PC-9 (cell line): ENCODE results near the gene OR2T10. TPM values are rescaled to one million over a fixed set of nuclear protein-coding genes. Genes with fewer than 3 reads are reported as not detected.

Experiments used
- BruUV-seq: library from RNA; stranded (reverse); fragments of 400-500 nt; replicated peaks from 2 replicates; lab custom pipeline; 2021; lab: Mats Ljungman, UMichigan
- CTCF ChIA-PET: fragments of 300-600 bp; sonication (Branson Sonifier 250); formaldehyde crosslinking; loops from one replicate; lab custom pipeline; 2022; ENCODE audit warnings: antibody characterized with exemption; lab: Charles Lee
- POLR2A ChIA-PET: fragments of 300-600 bp; sonication (Branson Sonifier 250); formaldehyde crosslinking; loops from one replicate; lab custom pipeline; 2022; ENCODE audit warnings: antibody characterized with exemption; ENCODE audit not compliant: unreplicated experiment; lab: Charles Lee
- DNase-seq, 2 experiments: peaks; one replicate each; pipeline versions ENCODE4 v3.0.0 to v3.0.0-alpha.2; 2015 to 2022; ENCODE audit warnings: mixed read lengths in 1 of 2
- H2AFZ ChIP-seq: fragments of 200-600 bp; sonication (generic); 2 replicates; pipeline ENCODE4 v1.8.1; 2017; ENCODE audit warnings: antibody characterized with exemption
- H3F3A ChIP-seq: fragments of 200-600 bp; sonication (generic); 2 replicates; pipeline ENCODE4 v1.8.1; 2017; ENCODE audit warnings: antibody characterized with exemption, mild to moderate bottlenecking, low read depth; ENCODE audit not compliant: insufficient read depth
- H3K27ac ChIP-seq: fragments of 200-600 bp; sonication (generic); 2 replicates; pipeline ENCODE4 v1.6.1; 2016; ENCODE audit warnings: mixed run types
- H3K27me3 ChIP-seq: fragments of 200-600 bp; sonication (generic); 2 replicates; pipeline ENCODE4 v1.6.1; 2016; ENCODE audit warnings: low read depth, mixed run types; ENCODE audit not compliant: insufficient read depth
- H3K36me3 ChIP-seq: fragments of 200-600 bp; sonication (generic); 2 replicates; pipeline ENCODE4 v1.6.1; 2016; ENCODE audit warnings: low read depth, mixed run types
- H3K4me1 ChIP-seq: fragments of 200-600 bp; sonication (generic); replicated peaks from 2 replicates; pipeline ENCODE4 v1.6.1; 2016; ENCODE audit warnings: mixed run types; ENCODE audit not compliant: insufficient read depth
- H3K4me2 ChIP-seq: fragments of 200-600 bp; sonication (generic); 2 replicates; pipeline ENCODE4 v1.6.1; 2017; ENCODE audit warnings: mixed run types
- H3K4me3 ChIP-seq: fragments of 200-600 bp; sonication (generic); 2 replicates; pipeline ENCODE4 v1.6.1; 2016; ENCODE audit warnings: mixed run types
- H3K79me2 ChIP-seq: fragments of 200-600 bp; sonication (generic); 2 replicates; pipeline ENCODE4 v1.6.1; 2017; ENCODE audit warnings: low read depth, mixed run types
- H3K9me2 ChIP-seq: fragments of 200-600 bp; sonication (generic); 2 replicates; pipeline ENCODE4 v1.8.1; 2017; ENCODE audit warnings: mild to moderate bottlenecking; ENCODE audit not compliant: insufficient read depth
- H3K9me3 ChIP-seq: fragments of 200-600 bp; sonication (generic); 2 replicates; pipeline ENCODE4 v1.8.1; 2016; ENCODE audit warnings: low read depth; ENCODE audit not compliant: insufficient read depth
- H4K20me1 ChIP-seq: fragments of 200-600 bp; sonication (generic); 2 replicates; pipeline ENCODE4 v1.8.1; 2017; ENCODE audit not compliant: insufficient read depth
- EZH2 ChIP-seq: fragments of 200-600 bp; sonication (generic); IDR thresholded peaks from 2 replicates; pipeline ENCODE4 v1.8.0; 2017; ENCODE audit warnings: antibody characterized with exemption, low read depth
- intact Hi-C: fragments of 100-400 bp; cut with micrococcal nuclease; formaldehyde crosslinking; loops from one replicate; pipeline ENCODE4 v1.10.0; 2022; ENCODE audit not compliant: unreplicated experiment
- total RNA-seq: library from RNA; stranded (reverse); gene quantifications from 2 replicates; pipeline ENCODE4 v1.2.3, GENCODE V29; 2021
- TF ChIP-seq, protein P1 (sequence below): fragments of 200-600 bp; sonication (generic); conservative IDR thresholded peaks from 2 replicates; pipeline ENCODE4 v1.6.1; 2017; ENCODE audit warnings: mixed run types, antibody characterized with exemption, mild to moderate bottlenecking, moderate library complexity

The OR2T10 gene
- total RNA-seq, 1 experiment from 2014 or later = not detected

DNA sequence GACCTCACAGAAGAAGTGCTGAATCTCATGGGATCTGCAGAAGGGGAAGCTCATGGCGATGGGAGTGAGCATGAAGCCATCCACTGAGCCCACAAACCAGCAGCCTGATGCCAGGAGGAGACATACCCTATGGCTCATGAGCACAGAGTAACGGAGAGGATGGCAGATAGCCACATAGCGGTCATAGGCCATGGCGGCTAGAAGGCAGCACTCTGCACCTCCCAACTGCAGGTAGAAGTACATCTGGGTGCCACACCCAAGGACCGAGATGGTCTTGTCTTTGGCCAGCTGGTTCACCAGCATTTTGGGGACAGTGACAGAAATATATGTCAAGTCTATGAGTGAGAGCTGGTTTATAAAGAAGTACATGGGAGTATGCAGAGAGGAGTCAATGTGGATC lies 4.3 kb downstream of the OR2T10 start:
- no peak for DNase-seq
- TF ChIP-seq, protein P1, sequence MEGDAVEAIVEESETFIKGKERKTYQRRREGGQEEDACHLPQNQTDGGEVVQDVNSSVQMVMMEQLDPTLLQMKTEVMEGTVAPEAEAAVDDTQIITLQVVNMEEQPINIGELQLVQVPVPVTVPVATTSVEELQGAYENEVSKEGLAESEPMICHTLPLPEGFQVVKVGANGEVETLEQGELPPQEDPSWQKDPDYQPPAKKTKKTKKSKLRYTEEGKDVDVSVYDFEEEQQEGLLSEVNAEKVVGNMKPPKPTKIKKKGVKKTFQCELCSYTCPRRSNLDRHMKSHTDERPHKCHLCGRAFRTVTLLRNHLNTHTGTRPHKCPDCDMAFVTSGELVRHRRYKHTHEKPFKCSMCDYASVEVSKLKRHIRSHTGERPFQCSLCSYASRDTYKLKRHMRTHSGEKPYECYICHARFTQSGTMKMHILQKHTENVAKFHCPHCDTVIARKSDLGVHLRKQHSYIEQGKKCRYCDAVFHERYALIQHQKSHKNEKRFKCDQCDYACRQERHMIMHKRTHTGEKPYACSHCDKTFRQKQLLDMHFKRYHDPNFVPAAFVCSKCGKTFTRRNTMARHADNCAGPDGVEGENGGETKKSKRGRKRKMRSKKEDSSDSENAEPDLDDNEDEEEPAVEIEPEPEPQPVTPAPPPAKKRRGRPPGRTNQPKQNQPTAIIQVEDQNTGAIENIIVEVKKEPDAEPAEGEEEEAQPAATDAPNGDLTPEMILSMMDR = no peak
- TF ChIP-seq EZH2 = no peak
- intact Hi-C loops = no loop called here
- Histone ChIP-seq H3F3A (no peaks in the 10 kb centered on the region), H3K9me2 (no peaks in the 10 kb centered on the region; the same call in 1 of the 2 replicates), H3K9me3 (no peaks in the 10 kb centered on the region), H3K27me3 (no peaks in the 10 kb centered on the region), H3K27ac (no peak overlapping the region), H2AFZ (no peak overlapping the region), H4K20me1 (no peaks in the 10 kb centered on the region), H3K36me3 (no peaks in the 10 kb centered on the region), H3K4me1 (no peaks in the 10 kb centered on the region), H3K4me3 (no peak overlapping the region), H3K4me2 (no peak overlapping the region), H3K79me2 (no peaks in the 10 kb centered on the region)
- no TSS peak for BruUV-seq
- POLR2A ChIA-PET = no interaction called here
- CTCF ChIA-PET = no interaction called here

DNA sequence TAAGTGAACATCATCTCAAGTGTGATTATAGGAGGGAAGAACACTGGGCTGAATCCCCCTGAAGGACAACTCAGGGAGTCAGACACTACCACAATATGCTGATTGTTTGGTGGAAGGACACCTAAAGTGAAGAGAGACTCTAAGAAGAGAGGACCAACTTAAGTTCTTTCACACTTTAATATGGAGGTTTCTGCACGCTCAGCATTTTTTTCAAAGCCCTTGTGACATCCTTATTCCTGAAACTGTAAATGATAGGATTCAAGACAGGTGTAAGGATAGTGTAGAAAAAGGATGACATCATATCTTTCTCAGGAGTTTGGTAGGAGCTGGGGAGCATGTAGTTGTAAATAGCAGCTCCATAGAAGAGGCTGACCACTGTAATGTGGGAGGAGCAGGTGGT lies 4.8 kb downstream of the OR2T10 start:
- Histone ChIP-seq H3K9me2 (no peaks in the 10 kb centered on the region; the same call in 1 of the 2 replicates), H3K79me2 (no peaks in the 10 kb centered on the region), H3F3A (no peaks in the 10 kb centered on the region), H3K9me3 (no peaks in the 10 kb centered on the region), H3K27ac (no peak overlapping the region), H3K4me3 (no peak overlapping the region), H3K27me3 (no peaks in the 10 kb centered on the region), H3K4me2 (no peak overlapping the region), H2AFZ (no peak overlapping the region), H3K36me3 (no peaks in the 10 kb centered on the region), H4K20me1 (no peaks in the 10 kb centered on the region), H3K4me1 (no peaks in the 10 kb centered on the region)
- ChIA-PET POLR2A (no interaction called here), CTCF (no interaction called here)
- DNase-seq = no peak
- no TSS peak for BruUV-seq
- TF ChIP-seq, protein P1 = no peak
- TF ChIP-seq EZH2 = no peak
- intact Hi-C loops = no loop called here

DNA sequence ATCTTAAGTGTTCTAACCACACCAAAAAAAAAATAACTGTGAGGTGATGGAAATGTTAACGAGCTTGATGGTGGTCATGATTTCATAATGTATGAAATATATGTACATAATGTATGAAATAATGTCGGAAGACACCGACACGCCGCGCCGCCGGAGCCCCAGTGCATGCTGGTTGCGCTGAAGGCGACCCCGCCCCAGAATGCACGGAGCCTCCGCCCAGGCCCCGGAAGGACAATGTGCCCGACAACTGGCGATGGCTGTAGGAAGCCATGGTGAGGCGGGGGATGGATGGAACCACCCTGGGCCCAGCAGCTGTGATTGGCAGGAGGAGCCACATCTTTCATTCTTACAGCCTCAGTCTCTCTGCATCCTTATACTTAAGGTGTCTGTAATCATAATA lies 7.4 kb downstream of the OR2T10 start:
- intact Hi-C loops = no loop called here
- no peaks in the 10 kb centered on the region for H3K27me3 ChIP-seq
- H3F3A ChIP-seq = no peaks in the 10 kb centered on the region
- CTCF ChIA-PET = no interaction called here
- no peaks in the 10 kb centered on the region; the same call in 1 of the 2 replicates for H3K9me2 ChIP-seq
- no peaks in the 10 kb centered on the region for H3K36me3 ChIP-seq
- no peak overlapping the region for H3K4me2 ChIP-seq
- no TSS peak for BruUV-seq
- no peaks in the 10 kb centered on the region for H4K20me1 ChIP-seq
- no peak for DNase-seq
- POLR2A ChIA-PET = no interaction called here
- H3K9me3 ChIP-seq = no peaks in the 10 kb centered on the region
- TF ChIP-seq EZH2 = no peak
- TF ChIP-seq, protein P1 = no peak
- no peak overlapping the region for H3K27ac ChIP-seq
- H3K4me3 ChIP-seq = no peak overlapping the region
- no peaks in the 10 kb centered on the region for H3K4me1 ChIP-seq
- H2AFZ ChIP-seq = no peak overlapping the region
- no peaks in the 10 kb centered on the region for H3K79me2 ChIP-seq
